Measurements from ENCODE around the gene KAT2A.

The KAT2A gene

DNA sequence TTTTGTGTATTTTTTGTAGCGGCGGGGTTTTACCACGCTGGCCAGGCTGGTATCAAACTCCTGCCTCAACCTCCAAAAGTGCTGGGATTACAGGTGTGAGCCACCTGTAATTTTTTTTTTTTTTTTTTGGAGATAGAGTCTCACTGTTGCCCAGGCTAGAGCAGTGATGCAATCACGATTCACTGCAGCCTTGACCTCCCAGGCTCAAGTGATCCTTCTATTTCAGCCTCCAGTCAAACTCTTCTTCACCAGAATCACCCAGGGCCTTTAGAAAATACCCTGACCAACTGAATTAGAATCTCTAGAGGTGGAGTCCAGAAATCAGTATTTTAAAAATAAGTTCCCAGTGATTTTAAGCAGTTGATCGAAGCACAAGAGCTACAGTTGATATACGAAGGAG lies 14.0 kb upstream of the KAT2A start:
- no peak for FAIRE-seq

DNA sequence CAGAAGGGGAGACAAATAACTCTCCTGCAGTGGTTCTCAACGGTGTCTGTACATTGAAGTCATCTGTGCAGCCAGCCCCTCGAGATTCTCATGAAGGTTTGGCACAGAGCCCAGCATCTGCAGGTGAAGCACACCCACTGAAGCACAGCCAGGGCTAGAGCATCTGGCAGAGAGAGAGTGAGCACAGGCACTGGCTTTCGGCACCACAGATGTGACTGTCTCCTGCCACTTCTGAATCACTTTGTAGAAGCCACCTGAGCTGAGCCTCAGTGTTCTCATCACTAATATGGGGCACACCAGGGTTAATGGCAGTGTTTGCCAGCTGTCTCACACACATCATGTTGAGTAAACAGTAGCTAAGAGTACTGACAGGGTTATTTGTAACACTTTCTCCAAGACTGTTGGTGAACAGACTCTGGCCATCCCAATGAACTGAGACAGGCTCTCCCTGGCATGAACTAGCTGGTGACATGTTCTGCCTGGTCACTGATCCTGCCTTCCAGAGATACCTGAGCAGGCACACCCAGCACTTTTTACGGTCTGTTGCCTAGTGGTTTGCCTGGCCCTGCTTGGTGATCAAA lies 12.4 kb upstream of the KAT2A start:
- FAIRE-seq = no peak

DNA sequence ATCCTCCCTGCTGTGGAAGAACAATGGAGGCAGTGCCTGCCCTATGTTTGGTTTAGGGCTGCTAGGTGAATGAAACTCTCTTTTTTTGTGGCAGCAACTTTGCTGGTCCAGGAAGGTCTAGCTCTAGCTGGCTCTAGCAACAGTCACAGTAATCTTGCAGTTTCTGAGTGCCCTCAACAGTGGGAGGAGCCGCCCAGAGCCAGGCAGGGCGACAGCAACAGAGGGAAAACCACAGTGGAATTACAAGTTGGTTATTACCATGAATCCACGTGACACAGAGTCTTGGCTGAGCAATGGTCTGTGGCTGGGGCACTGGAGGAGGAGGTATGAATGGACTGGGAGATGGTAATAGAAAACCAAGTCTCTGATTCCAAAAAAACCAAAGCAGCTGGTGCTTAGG lies 11.8 kb upstream of the KAT2A start:
- FAIRE-seq = no peak

DNA sequence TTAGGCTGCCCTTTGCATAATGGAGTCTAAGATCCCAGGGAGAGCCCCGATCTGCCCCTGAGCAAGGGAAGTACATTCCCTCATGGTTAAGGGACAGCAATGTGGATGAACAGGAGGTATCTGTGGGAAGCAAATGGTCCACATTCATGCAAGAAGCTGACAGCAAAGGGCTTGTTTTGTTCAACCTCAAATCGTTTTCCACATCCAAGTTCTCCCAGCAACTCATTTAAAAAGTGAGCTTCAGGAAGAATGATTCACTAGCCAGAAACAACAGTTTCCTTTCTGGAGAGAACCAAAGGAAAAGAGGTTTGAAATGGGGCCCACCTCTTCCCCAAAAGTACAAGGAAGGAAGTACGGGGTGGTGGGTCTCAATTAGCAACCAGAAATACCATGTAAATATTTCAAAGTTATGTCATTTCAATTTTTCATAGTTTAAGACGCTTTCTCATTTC lies 10.8 kb upstream of the KAT2A start:
- FAIRE-seq = no peak

DNA sequence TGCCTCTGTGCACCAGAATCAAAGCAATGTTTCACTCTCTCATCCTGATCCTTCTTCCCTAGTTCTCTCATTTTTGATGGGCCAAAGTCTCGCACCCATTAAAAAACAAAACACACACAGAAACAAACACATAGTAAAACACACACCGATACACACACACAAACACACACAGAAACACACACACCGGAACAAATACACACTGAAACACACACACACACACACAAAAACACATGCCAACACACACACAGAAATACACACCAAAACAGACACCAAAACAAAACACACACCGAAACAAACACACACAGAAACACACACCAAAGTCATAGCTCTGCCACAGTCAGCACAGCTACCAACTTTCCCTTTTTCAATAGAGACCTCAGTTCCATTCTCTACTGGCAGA lies 10.1 kb upstream of the KAT2A start:
- no peak for FAIRE-seq

DNA sequence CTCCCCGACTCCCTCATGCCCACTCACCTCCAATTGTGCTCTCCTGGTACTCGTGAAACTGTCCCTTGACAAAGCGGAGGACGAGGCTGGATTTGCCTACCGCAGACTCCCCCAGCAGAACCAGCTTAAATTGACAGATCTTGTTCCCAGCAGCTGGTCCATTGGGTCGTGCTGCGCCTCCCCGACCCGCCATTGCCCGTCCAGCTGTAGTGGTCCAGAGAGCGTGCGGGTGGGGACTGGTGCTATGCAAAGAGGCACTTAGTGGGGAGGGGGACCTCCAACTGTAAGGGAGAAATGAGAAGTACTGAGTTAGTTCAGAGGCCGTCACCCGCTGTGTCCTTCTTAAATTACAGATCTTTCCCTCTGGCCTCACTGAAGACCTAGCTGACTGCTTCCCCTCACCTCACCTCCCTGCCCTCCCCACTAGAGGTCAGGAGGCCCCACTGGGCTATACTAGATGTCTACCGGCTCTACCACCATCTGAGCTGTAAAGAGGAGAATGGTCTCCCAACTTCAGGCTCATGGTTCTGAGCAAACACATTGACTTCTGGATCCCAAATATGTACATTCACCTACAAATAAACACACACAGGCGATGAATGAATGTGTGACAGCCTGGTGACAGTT lies 9.3 kb upstream of the KAT2A start:
- FAIRE-seq = no peak

DNA sequence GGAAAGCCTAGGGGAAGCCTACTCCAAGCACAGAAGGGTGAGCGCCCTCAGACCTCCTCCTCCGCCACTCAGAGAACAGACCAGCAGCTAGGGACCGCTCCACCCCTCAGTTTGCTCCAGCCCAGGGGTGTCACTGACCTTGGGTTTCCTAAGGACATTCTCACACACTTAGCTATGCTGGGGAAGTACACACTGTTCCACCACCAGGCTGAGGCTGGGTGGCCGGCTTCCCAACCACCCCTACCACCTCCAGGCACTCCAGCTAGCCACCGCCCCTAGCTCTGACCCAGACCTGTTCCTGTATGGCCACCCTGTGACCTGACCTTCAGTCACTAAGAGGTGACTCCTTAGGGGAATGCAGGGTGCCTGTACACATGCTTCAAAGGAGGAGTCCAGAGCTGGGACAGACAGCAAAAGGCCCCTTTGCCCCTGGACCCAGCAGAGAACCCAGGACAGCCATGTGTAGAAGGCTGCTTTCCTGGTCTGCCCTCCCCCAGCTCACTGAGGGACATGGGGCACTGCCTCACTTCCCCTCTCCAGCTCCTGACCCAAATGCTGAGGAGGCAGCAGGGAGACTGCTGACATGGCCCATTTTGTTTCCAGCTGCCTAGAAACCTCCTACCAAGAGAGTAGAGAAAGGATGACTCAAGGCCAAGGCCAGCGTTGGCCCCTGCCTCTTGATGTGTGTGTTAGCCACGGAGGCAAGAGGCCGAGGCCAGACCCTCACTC lies 8.1 kb upstream of the KAT2A start:
- no peak for FAIRE-seq

DNA sequence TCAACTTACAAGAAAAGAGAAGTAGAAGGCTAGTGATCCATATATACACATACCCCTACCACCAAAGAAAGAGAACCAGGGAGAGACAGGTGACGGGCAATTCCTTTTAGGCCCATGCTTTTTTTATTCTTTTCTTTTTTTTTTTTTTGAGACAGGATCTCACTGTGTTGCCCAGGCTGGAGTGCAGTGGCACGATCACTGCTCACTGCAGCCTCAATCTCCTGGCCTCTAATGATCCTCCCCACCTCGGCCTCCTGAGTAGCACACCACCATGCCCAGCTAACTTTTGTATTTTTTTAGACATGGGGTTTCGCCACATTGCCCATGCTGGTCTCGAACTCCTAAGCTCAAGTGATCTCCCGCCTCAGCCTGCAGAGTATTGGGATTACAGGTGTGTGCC lies 6.2 kb upstream of the KAT2A start:
- FAIRE-seq = no peak

DNA sequence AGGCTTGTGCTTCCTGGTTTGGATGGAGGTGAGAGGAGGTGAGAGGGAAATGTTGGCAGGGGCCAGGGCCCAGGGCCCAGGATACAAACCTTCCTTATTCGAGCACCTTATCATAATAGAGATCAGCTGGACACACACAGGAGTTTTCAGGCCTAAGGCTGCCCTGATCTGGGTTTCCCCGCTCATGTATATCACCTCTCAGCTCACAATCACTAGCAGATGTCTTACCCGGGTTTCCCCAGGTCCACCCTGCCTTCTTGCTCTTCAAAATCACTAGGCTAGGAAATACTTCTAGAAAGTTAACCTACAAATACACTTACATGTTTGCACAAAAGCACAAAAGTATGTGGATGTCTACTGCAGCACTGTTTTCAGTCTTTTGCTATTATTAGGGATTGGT lies 5.7 kb upstream of the KAT2A start:
- no peak for FAIRE-seq

DNA sequence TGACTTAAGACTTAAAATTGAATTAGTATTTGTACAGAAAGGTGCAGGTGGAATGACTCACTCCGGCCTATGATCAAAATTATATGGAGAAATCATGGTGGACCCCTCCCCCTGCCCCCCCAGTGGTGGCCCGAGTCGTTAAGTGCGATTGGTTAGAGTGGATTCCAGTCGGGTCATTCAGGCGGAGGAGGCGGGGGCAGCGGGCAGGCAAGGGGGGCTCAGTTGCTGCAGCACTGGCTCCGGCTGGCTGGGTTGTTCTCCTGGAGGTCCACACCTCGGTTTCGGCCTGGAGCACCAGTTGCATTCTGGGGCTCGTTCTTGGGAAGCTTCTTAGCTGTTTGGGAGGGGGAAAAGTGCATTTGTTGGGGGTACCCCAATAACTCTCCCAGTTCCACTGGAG lies 4.4 kb upstream of the KAT2A start:
- FAIRE-seq = no peak

DNA sequence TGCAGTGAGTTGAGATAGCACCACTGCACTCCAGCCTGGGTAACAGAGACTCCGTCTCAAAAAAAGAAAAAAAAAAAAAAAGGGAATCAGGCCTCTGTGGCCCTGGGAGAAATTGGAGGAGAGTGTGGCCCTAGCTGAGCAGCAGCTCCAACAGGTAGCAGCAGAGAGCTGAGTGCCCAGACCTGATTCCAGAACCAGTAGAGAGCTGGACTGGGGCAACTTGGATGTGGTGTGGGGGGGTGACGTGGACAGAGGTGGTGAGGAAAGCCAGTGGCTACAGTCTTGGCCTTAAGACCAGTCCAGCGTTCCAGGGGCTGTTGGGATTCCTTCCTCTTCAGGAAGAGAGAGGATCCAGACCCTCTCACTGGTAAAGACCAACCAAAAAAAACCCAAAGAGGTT lies 3.1 kb upstream of the KAT2A start:
- no peak for FAIRE-seq

DNA sequence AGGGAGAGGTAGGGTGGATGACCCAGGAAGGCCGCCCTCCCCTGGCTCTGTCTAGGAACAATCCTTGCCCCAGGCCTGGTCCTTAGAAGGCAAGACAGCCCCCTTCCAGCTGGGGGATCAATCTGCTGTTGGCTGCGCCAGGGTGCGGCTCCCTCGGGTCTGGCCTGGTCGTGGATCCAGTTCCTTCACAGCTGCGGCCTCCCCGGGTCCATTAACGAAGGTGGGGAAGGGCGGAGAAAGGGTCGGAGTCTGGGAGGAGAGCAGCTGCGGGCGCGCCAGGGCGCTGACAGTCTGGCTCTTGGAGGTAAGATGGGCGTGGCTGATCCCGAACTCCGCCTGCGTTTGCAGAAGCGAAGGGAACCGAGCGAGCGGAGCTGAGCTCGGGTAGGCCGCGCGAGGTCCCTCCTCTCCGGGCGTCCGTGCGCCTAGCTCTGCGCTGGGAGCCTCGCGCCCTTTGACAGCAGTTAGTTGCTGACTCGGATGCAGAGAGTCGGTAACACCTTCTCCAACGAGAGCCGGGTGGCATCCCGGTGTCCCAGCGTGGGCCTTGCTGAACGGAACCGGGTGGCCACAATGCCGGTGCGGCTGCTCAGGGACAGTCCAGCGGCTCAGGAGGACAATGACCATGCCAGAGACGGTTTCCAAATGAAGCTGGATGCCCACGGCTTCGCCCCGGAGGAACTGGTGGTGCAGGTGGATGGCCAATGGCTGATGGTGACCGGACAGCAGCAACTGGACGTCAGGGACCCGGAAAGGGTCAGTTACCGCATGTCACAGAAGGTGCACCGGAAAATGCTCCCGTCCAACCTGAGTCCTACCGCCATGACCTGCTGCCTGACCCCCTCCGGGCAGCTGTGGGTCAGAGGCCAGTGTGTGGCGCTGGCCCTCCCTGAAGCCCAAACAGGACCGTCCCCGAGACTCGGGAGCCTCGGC lies 1.5 kb upstream of the KAT2A start, which contains the start of gene HSPB9:
TSS of gene HSPB9 (plus strand) at position 434 of the 933 bp plus-strand sequence. CDS start at position 481, 47 bp downstream.
- FAIRE-seq = no peak

DNA sequence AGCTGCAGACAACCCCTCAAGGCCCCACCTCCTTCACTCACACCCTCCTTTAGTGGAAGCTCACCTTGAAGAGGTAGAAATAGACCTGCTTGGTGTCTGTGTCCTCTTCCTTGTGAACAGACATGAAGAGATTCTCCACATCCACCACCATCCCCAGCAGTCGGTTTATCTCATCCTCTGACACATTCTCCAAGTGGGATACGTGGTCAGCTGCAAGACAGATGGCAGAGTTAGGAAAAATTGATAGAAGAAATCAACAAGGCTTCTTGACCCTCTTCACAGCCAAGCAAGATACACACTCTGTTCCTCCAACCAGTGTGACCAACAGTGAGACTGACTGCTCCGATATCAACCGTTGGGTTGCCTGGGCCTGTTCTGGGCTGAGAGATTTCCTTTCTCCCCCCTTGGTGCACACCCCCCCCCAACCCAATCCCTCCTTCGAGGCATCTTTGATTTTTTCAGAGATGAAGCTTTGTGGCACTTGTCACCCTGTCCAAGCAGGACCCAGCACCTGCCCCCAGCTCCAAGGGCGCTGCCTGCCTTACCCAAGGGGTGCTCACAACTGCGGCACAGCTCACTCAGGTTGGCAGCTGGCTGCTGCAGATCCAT lies 902 bp downstream of the KAT2A start:
- FAIRE-seq = no peak

DNA sequence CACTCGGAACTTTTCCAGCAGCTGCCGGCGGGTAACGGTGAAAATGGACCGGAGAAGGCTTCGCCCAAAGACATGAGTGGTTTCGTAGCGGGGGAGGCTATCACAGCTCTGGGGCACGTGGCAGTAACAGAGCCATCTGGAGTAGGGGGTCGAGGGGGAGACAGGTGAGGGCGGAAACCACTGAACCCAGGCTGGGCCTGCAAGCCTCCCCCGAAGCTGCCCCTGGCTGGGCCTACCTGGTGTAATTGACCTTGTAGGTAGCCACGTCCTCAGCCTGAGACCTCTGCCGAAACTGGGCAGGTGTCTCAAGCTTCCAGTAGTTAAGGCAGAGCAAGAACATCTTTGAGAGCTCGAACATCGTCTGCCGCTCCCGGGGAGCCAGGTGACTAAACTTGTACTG lies 1.9 kb downstream of the KAT2A start:
- no peak for FAIRE-seq

DNA sequence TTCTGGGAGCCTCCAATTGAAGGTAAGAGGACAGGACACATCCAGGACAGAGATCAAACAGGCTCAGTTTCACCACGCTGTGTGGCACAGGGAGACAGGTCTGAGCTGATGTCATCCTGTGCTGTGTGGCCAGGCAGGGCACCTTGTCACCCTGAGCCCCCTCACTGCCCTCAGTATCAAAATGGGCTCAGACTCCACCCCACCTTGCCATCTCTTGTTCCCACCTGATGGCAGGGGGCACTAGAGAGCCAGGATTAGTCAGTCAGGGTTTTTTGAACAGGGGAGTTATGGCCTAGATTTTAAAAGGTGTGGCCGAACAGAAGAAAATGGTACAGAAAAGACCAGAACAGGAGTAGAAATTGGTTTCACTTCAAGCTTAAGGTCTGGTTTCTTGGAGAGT lies 2.6 kb downstream of the KAT2A start:
- no peak for FAIRE-seq

DNA sequence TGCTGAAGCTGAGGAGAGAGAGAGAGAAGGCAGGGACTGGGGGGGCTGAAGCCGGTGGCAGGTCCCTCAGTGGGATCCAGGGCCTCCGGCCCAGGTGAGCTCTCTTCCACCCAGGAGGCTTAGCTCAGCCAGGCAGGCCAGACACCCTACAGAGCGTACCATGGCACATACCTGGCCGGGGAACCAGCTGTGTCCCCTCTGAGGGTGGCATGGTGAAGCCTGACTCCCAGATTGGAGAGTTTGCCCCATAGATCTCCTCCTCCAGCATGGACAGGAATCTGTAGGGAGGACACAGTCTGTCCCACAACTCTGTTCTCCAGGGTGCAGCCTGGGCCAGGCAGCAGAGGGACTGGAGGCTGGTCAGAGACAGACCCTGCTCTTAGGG lies 3.0 kb downstream of the KAT2A start:
- FAIRE-seq = no peak

DNA sequence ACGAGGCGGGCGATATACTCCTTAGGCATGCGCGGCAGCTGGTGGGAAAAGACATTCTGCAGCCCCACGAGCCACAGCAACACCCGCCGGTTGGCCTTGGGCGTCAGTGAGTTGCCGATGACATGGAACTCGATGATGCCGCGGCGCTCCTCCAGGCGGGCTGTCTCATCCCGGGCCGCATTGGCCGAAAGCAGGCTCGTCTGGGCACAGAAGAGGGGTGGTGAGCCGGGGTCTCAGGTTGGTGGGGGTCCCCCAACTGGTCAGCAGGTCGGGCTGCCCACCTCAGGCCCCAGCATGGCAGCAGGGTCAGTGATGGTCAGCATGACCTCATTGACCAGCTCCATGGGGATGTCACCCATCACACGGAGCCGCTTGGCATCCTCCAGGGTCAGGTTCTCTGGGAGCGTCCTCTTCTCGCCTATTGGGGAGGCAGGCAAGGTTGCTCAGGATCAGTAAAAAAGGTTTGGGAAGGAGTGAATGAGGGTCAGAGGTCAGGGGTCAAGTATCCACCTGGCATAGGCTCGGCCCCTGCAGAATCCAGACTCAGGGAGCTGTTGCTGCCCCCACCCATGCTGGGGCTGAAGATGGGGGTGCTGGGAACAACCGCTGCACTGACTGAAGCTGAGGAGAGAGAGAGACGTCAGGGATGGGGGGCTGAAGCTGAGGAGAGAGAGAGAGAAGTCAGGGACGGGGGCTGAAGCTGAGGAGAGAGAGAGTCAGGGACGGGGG lies 3.6 kb downstream of the KAT2A start:
- no peak for FAIRE-seq

DNA sequence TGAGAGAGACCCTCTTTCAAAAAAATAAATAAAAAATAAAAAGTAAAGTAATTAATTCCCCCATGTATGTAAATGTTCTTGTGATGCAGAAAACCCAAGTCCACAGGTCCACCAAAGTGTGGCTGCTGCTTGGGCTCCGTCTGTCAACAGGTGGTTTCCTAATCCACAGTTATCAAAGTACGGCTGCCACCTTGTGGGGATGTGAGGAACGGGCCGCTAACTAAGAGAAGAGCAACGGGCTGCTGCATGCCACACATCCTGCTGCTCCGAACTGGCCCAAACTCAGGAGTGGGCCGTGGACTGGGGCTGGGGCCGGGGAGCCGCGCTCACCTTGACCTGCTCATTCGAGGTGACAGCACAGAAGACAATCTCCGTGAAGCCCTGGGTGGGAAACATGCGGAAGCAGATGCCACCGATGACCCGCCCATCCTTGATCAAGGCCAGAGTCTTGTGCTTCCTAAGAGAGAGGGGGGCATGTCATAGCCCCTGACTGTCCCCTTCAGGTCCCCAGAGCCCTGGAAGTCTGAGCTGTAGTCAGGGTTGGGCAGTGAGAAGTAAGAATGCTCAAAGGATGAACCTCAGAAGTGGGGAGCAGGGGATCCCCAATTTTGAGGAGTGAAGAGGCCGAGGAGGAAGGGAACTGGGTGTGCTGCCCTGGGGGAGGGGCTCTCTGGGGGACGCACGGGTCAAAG lies 4.3 kb downstream of the KAT2A start:
- FAIRE-seq = no peak

DNA sequence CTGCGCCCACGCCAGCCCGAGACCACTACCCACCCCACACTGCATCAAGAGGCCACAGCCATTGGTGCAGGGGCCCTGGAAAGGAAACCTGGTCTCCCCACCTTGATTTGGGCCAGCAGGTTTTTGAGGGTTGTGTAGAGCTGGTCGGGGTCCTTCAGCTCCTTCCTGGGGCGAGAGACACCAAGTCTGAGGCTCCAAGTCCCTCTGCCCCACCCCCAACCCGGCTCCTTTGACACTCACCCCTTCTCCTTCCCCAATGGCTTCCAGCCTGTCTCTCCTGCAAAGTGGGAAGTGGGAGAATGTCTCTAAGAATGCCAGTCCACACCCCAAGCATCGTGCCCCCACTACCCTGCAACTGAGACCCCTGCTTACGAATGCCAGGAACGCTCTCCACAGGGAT lies 7.0 kb downstream of the KAT2A start:
- FAIRE-seq = no peak

DNA sequence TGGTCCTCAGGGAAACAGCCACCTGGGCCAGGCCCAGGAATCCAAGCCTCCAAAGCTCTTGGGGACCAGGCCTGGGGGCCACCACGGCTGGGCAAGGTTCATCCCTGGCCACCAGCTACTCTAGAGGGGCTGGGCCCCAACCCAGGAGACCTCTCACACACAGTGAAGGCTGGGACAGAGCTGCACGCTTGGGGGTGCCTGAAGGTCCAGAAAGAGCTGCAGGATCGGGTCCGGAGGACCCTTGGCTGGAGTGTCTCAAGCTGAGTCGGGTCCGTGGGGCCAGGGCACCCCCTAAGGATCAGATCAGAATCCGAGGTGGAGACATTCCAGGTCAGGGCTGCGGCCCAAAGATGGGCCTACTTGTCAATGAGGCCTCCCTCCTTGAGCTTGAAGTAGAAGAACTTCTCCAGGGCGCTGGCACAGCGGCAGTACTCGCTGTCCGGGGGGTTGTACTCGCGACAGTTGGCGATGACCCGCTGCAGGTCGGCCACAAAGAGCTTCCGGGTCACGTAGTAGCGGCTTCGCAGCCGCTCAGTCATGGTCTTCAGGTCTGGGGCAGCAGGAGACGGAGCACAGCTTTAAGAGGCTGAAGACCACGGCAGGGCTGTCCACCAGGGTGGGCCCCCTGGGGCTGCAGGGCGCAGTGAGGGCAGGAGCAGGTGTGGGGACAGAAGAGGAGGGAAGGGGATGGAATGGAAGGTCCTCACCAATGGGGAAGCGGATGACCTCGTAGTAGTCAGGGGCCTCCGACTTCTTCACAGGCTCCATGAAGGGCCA lies 7.7 kb downstream of the KAT2A start:
- FAIRE-seq = no peak

All from islet of Langerhans (tissue), 1 donor.